Stimulated activated CD8-positive, alpha-beta memory T cell treated with anti-CD3 and anti-CD28 coated beads, Interleukin-4, amount 100 ng/mL, for 24 hours (primary cell): ENCODE measurements around the gene ITGA5.

Experiments used
- DNase-seq: peaks from one replicate; pipeline ENCODE4 v3.0.0-alpha.2; 2020; ENCODE audit warnings: low read depth

The ITGA5 gene

DNA sequence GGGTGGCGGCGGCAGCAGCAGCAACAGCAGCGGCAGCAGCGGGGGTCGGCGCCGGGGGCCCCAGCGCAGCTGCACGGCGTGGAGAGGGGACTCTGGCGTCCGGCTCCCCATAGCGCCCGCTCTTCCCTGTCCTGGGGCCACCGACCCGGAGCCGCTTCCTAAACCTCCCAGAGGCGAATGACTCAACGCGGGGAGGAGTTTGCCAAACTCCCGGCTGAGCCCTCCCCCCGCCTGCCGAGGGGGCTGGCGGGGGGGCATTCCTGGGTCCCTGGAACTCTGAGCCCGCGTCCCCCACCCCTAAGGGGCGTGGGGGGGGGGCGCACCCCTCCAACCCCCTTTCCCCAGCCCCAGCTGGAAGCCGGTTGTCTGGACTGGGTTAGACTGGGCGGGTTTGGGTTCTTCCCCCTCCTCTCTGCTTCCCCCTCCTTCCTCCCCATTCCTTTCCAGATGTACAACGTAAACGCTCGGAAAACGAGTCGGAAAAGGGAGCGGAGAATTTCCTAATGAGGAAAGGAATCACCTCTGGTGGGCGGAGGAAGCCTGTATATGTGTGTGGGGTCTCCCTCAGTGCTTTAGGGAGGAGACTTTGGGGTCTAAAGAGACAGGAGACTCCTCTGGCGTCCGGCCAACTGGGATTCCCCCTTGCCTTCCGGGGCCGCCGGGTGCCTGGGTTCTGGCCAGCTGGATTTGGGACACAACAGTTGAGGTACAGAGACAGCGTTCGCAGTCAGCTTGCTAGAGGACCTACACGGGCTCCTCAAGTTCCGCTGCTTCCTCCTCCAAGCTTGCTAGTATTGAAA lies at the start of gene ITGA5:
Gene ITGA5, minus strand, starts transcription at position 179 of the 800 bp plus-strand sequence. Its CDS starts 68 bp downstream, at position 111.
- no peak for DNase-seq

DNA sequence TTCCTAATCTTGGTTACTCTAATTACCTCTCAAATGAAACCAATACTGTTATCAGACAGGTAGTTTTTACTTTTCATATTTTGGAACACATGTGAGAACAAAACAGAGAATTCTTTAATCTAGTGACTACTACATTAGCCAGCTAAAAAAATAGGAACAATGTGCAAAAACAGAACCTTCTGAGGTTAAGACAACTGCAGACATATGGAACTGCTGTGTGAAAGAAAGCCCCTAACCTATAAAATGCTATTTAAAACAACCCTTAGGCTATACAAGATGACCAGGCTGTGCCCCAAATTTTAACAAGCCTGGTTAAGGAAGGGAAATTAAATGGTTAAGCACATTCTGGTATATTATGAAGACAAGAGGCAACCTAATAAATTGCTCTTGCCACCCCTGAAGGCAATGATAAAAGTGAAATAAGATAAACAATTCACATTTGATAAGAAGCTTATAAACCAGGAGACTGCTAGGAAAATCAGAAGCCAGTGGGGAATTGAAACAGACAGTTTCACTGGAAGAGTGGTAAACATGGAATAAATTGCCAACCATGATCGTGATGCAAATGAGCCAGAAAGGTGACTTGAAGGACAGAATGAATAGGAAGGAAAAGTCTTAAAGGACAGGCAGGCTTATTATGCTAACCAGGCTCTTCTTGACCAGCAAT lies 46.9 kb upstream of the ITGA5 start:
- DNase-seq, result no peak

DNA sequence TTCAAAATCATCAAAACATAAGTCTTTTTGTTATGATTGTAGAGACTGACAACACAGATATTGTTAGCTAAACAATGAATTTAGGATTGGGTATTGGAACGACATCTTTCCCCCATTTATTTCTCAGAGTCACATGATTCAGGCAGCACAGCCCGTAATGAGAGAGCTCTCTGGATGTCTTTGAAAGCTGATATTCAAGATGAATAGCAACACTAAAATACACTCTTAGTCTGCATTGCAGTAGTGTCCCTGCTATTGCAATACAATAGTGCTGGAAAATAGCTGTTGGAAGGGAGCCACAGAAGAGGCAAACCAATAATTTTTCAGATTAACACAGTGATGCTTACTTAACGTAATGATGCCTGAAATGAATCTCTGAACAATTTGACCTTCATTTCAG lies 44.4 kb upstream of the ITGA5 start:
- DNase-seq, result no peak

DNA sequence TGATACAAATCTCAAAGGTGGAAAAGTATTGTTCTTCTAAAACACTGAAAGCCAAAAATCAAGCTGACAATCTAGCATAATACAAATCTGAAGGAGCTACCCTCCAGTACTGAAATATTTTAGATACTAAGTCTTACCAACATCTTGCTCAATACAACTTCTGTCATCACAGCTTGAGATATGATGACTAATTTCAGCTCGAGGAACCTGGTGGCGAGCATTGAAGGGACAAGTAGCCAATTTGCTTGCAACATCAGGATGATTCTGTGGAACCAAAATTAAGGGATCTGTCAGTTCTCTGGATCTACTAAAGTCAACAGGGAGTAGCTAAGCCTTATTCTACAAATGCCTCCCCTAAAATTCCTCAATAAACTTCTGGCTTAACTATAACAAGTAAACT lies 44.0 kb upstream of the ITGA5 start:
- no peak for DNase-seq

DNA sequence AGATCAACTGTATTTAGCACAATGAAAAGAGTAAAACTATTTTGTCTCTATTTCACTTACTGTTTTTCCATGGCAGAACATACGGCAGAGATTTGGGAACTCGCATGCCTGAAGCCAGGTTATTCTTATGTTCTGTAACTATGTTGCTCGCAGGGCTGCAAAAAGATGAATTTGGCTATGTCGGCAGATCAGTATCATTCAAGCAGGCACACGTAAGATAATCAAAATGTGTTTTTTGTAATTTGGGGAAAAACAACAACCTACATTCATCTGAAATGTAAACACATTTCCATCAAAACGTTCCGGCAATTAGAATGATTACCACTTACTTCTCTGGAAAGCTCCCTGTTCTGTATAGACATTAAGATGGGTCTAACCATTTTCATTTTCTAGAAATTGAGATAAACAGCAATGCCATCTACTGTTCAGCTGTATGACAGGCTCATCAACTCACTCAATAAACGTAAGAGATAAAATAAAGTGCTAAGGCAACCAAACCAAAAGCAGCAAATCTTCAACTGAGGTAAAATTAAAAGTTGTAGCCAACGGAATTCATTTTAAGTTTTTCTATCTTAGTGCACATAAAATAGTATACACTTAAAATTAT lies 41.4 kb upstream of the ITGA5 start:
- DNase-seq, result no peak

DNA sequence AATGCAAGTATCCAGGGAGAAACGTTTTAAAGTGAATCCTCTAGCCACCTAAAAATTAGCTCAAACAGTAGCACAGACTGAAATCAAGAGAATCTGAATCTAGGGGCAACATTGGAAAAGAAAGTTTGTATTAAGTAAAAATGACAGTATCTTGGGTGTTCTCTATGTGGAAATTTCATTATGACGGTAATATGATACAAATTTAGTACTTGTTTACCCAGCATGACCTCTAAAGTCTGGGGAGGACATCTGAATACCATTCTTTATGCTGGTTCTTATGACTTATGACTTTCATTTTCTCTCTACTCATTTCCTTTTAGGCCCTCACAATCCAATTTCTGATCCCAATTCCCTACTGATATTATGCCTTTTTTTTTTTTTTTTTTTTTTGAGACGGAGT lies 40.3 kb upstream of the ITGA5 start:
- no peak for DNase-seq

DNA sequence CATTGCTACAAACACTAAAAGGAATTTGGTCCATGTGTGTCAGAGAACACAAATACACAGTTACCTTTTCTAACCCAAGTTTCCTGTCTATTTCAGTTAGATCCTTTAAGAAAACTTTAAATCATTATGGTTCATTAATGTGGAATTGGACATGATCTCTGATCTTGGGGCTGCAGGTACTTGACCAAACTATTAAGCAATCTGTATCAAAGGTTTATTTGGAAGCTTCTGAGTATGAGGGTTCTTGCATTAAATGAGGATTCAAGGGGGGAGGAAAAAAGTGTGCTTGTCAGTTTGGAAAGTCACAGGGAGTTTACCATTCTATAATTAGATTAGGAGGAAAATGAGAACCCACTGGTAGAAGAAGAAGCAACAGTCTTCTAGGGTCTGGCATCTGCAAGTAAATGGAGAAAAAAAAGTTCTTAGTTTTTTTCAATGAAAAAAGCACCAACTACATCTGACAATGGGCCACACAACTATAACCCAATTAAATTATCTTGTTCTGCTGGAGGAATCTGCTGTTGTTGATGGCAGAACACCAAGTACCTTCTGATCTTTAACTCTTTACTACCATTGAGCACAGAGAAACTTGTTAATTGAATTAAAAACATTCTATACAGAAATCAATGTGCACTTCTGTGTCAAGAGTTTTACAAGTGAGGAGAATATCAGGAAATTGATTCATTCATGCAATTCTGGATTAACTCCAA lies 36.8 kb upstream of the ITGA5 start:
- no peak for DNase-seq

DNA sequence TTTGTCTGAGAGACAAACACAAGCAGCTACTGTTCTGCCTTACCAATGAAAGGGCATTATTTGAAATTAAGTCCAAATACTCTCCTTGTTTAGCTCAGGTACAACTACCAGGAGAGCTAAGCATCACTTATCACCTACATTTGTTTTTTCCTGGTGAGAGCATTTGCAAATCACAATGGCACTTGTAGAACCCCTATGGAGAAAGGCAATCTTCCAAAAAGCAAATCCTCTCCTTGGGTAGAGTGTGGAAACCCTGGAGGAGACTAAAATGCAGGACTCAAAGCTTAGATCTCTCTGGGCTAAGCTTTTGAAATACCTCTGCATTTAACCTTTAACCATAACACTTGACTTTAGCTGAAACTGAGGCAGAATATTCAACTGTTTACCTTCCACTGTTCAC lies 33.6 kb upstream of the ITGA5 start:
- DNase-seq, result no peak

DNA sequence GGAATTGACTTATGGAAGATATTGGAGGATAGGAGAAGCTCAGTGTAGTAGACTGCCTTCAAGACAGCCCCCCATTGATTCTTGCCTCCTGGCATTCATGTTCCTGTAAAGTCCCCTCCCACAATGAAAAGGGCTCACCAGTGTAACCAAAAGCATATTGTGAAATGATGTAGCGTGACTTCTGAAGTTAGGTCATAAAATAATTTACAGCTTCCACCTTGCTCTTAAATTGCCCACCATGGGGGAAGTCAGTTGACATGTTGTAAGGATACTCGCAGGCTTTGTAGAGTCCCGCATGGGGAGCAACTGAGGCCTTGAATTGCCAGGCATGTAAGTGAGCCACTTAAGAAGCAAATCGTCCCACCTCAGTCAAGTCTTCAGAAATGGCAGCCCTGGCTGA lies 29.3 kb upstream of the ITGA5 start:
- DNase-seq, result no peak

DNA sequence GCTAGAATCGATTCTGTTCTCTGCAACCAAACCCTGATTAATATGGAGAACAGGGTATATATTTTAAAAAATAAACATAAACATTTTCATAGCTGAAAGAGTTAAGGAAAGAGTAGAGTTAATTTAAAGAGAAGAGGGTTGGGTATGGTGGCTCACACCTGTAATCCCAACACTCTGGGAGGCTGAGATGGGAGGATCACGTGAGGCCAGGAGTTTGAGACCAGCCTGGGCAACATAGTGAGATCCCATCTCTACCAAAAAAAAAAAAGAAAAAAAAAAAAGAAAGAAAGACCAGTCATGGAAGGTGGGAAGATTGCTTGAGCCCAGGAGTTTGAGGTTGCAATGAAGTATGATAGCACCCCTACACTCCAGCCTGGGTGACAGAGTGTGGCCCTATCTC lies 28.9 kb upstream of the ITGA5 start:
- no peak for DNase-seq

DNA sequence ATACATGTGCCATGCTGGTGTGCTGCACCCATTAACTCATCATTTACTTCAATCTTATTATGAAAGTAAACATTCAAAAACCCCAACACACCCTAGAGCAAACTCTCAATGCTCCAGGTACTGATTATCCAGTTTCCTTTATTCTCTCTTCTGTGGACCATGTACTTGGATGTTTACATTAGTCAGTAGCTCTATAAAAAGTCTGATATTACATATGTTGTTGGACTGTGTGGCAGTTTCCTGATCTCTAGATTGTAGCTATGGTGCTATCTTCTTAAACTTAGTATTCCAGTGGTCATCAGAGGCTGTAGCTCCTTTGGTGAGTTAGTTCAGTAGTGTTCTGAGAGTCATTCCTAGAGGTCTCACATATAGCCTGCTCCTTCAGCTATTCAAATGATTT lies 25.1 kb upstream of the ITGA5 start:
- no peak for DNase-seq

DNA sequence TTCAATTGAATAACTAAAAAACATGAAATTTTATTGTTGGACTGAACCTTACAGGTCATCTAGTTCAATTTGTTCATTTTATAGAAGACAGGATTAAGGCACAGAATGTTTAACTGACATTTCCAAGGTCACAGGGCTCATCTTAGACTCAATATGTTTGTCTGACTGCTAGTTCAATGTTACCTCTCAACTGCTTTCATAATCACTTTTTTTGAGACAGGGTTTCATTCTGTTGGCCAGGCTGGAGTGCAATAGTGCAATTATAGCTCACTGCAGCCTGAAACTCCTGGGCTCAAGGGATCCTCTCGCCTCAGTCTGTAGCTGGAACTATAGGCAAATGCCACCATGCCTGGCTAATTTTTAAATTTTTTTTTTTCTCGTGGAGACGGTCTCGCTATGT lies 24.4 kb upstream of the ITGA5 start:
- DNase-seq, result no peak

DNA sequence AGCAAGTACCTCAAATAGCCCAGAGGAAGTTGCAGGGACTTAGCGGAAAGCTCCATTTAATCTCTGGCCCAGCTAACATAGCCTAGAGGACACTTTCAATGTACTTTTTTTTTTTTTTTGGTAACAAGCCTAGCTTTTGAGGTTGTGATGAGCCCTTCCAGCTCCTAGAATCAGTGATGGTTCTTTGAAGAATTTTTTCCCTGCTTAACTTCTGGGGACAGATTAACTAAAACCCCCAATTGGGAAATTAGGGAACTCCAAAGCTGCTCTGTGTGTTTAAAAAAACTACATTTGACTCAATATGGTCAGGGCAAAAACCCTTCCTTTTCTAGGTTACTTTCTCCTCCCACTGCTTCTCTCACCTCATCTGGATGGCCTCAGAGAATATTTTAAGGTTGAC lies 23.9 kb upstream of the ITGA5 start:
- no peak for DNase-seq

DNA sequence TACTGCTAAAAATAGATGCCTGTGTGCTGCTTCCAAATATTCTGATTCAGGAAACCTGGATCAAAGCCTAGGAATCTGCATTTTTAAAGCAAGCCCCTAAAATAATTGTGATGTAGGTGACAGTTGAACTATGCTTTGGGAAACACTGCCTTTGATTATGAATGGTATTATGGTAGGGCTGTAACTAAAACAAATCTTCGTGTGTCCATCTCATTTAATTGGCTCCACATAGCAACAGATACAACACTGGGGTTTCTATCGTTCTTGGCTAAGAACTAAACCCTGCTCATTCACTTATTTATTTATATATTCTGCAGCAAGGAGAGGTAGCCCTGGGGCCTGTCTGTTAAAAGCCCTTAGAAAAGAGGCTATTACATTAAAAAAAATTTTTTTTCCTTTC lies 23.0 kb upstream of the ITGA5 start:
- no peak for DNase-seq

DNA sequence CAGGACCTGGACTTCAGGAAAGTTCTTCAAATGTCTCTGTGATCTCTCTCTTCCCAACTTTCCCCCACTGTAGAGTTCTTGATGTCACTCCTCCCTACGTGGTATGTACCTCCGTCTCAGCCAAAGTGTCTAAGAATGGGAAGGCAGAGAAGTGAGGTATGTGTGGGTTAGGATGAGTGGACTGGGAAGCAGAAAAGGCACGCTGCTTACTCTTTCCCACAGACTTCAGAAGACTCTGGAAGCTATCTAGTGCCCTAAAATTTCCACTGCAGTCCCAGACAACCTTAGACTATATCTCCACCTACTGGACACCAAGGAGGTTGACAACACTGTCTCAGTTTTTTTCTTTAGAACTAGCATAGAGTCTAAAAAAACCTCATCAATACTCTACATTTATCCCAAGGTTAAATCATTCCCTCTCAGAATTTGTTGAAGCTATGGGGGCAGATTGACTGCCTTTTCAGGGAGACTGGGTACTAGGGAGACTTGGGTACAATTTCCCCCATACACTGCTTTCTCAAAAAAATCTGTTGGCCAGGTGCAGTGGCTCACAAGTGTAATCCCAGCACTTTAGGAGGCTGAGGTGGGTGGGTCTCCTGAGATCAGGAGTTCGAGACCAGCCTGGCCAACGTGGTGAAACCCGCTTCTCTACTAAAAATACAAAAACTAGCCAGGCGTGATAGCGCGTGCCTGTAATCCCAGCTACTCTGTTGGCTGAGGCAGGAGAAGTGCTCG lies 20.6 kb upstream of the ITGA5 start:
- no peak for DNase-seq

DNA sequence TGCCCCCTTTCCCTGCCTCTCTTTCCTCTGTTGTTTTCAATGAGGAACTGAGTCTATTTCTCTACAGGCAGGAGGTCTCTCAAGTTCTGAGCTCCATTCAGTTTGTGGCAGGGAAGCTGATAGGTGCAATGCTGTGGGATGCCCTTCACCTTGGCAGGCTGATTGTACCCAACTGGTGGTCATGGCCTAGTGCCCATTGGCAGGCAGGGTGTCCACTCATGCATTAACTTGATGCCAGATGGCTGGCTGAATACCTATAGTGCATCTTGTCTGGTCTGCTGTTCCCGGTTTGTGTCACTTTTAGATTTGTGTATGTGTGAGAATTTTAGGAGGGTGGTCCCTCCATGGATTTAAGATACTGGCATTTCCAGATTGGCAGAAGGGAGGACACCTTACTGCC lies 20.0 kb upstream of the ITGA5 start:
- no peak for DNase-seq

DNA sequence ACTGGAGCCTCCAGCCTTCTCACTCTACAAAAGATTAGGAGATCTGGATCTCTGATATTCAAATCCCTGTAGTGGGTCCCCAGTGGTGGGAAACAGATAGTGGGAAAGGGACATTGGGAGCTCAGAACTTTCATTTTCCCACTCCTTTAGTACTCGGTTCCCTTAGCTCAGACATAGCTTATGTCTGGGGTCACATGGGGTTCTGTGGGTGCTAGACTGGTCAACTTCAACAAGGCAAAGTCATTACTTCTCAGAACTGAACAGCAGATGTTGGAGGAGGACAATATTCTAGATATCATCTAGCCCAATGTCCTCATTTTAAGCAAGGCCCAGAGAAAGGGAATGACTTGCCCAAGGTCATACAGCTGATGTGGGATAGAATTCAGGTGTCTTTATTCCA lies 19.5 kb upstream of the ITGA5 start:
- no peak for DNase-seq

DNA sequence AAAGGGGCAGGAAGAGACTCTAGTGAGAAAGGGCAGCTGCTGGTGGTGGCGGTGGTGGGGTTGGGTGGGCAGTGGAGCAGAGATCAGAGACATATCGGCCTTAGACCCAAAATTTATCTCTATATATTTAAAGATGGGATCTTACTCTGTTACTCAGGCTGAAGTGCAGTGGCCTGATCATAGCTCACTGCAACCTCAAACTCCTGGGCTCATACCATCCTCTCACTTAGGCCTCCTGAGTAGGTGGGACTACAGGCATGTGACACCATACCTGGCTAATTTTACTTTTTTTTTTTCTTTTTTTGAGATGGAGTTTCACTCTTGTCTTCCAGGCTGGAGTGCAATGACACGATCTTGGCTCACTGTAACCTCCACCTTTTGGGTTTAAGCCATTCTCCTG lies 18.6 kb upstream of the ITGA5 start:
- no peak for DNase-seq

DNA sequence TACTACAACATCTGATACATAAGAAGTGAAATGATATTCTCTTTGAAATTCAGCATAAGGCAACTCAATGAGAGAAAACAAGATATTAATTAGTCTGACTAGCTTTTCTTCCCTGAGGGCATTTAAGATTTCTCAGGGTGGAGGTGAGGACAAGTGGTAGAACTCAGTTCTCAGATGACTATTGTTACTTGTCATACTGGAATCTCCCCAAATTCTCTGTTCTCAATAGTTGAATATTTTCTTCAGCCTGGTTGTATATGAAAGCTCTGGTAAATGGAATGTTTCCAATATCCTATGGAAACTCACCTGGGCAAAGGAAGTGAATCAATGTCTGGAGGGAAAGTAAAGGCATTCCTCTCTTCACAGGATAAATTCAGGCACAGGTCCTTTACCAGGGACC lies 18.2 kb upstream of the ITGA5 start:
- DNase-seq, result no peak

DNA sequence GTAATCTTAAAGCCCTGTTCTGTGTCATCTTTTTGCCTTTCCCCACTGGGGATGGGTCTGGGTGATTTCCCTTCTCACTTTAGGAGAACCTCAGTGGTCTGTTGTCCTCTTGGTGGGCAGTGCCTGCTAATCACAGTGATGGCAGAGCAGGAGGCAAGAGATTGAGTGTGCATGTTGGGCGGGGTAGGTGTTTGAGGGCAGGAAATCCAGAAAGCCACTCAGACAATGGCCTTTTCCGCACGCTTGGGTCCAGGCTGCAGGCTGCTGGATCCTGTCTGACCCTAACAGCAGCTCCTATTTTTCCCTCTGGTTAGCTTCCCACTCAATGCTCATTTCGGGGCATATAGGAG lies 13.7 kb upstream of the ITGA5 start:
- no peak for DNase-seq

DNA sequence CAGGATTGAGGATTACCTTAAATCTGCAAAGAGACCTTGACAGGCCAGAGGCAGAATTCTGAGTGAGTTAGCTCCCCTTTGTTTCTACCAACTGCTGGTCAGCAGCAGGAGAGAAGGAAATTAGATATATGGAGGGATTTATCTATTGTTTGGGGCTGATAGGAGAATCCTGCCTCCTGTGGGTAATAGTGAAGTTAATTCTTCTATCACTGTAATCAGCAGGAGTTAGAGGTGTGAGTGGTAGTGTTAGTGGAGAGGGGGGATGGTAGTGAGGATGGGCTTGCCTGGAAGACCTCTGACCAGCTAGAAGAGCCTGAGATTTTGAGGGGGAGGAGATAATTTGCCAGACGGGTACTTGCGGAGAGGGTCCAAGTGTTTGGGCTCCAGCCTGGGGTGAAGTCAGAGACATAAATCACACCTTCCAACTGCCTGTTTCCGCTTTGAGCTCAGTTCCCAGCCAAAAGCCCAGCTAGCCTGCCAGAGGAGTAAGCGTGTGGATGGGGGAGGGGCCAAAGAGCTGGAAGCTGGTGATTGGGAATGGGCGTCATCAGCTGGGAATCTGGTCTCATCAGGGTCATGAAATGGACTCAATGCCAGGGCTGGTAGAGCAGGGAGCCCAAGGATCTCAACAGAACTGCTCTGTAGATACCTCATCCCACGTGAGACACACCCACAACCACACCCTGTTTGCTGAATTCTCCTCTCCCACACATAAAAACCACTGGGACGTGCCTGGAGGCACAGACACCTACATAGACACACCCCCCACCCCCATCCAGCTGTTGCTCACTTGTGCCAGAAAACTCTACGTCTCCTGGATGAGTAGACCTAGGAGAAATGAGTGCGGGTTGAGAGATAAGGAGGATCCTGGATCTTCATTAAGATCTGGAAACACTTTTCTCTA lies 13.1 kb upstream of the ITGA5 start:
- DNase-seq, result no peak
